Breast epithelium (tissue), 4 donors: ENCODE results near the gene VAMP2. TPM values are rescaled to one million over a fixed set of nuclear protein-coding genes. Genes with fewer than 3 reads are reported as not detected.
A peak's percentile ranks its signal among the peaks of the same experiment; 100 is the strongest.

Source experiments
- DNase-seq, 2 donors: peaks; one replicate each; pipeline ENCODE4 v3.0.0-alpha.2; 2019; ENCODE audit warnings: low spot score in 2 of 2
- H3K27ac ChIP-seq, 2 donors: fragments of 200-600 bp; sonication (generic) in 1 of 2; one replicate each; pipeline ENCODE4 v1.5.1; 2016 to 2019; ENCODE audit warnings: mild to moderate bottlenecking in 1 of 2
- H3K27me3 ChIP-seq, 2 donors: fragments of 200-600 bp; sonication (generic) in 1 of 2; one replicate each; pipeline versions ENCODE4 v1.5.1 to v1.6.0; 2017 to 2019; ENCODE audit warnings: control low read depth in 1 of 2, mild to moderate bottlenecking in 1 of 2
- H3K36me3 ChIP-seq: fragments of 200-600 bp; one replicate; pipeline ENCODE4 v1.5.1; 2019
- H3K4me1 ChIP-seq, 2 donors: fragments of 200-600 bp; sonication (generic); one replicate each; pipeline ENCODE4 v1.5.1; 2016 to 2019; ENCODE audit warnings: control low read depth in 1 of 2
- H3K4me3 ChIP-seq, 3 donors: fragments of 200-600 bp; sonication (generic); 1 replicate in 2 of 3; 2 replicates in 1 of 3; pipeline ENCODE4 v1.5.1; 2016 to 2019; ENCODE audit warnings: mild to moderate bottlenecking in 3 of 3, moderate library complexity in 2 of 3
- H3K9me3 ChIP-seq, 2 donors: fragments of 200-600 bp; sonication (generic) in 1 of 2; one replicate each; pipeline ENCODE4 v1.5.1; 2016 to 2019; ENCODE audit warnings: control low read depth in 1 of 2
- CTCF ChIP-seq, 3 donors: fragments of 450-650 bp; IDR thresholded peaks; one replicate each; pipeline ENCODE4 v1.5.1; 2016 to 2017; ENCODE audit warnings: antibody characterized with exemption in 3 of 3, mild to moderate bottlenecking in 3 of 3, moderate library complexity in 3 of 3
- POLR2A ChIP-seq: fragments of 450-650 bp; IDR thresholded peaks from one replicate; pipeline ENCODE4 v1.6.1; 2016; ENCODE audit warnings: antibody characterized with exemption, mild to moderate bottlenecking, moderate library complexity
- POLR2AphosphoS5 ChIP-seq, 3 donors: sonication (generic); formaldehyde crosslinking; IDR thresholded peaks; one replicate each; pipeline ENCODE4 v1.6.1; 2017; ENCODE audit warnings: antibody characterized with exemption in 3 of 3
- intact Hi-C: fragments of 100-400 bp; cut with DNase I; formaldehyde crosslinking; loops from one replicate; pipeline ENCODE4 v1.15.1; 2023; ENCODE audit warnings: low total_unique reads
- total RNA-seq, 3 donors: library from RNA; depleted of rRNA; stranded (reverse); fragments of >200 nt; gene quantifications; one replicate each; pipeline ENCODE4 v1.1.0, GENCODE V29; 2016

VAMP2 gene
- total RNA-seq, 3 donors from 2014 or later = 21.8 to 30.2 (median 28.1) TPM

- Histone ChIP-seq H3K27me3 (no peaks in the 10 kb centered on the region), H3K4me3 (no peak overlapping the region), H3K36me3 (no peaks in the 10 kb centered on the region), H3K4me1 (no peaks in the 10 kb centered on the region), H3K9me3 (no peaks in the 10 kb centered on the region), H3K27ac (no peak overlapping the region)
- intact Hi-C loops = no loop called here
- no peak for DNase-seq
- no peak for TF ChIP-seq POLR2A
- no peak for TF ChIP-seq POLR2AphosphoS5 (IDR thresholded peaks at IDR 0.05)
- no peak for TF ChIP-seq CTCF (IDR thresholded peaks at IDR 0.05)
Observed at GRCh38 chr17:8204761-8205555, 42.2 kb upstream of the VAMP2 start.

- peak overlapping the region; percentile 35 to 58 (median 38) for H3K4me3 ChIP-seq
- peak; percentile 74 to 85 for DNase-seq
- peaks cover 0 to 10% of the 10 kb centered on the region in 2 donors for H3K4me1 ChIP-seq
- no peaks in the 10 kb centered on the region for H3K36me3 ChIP-seq
- intact Hi-C loops = no loop called here
- H3K27ac ChIP-seq = peak overlapping the region; percentile 68 to 93
- H3K9me3 ChIP-seq = no peaks in the 10 kb centered on the region
- H3K27me3 ChIP-seq = no peaks in the 10 kb centered on the region
- TF ChIP-seq POLR2A = peak; percentile 67
- TF ChIP-seq CTCF (IDR thresholded peaks at IDR 0.05) = no peak
- TF ChIP-seq POLR2AphosphoS5 (IDR thresholded peaks at IDR 0.05) = peak in 2 of 3 donors; percentile 76 to 78
Observed at GRCh38 chr17:8192070-8192815, 29.5 kb upstream of the VAMP2 start.

GRCh38 chr17:8190506-8190905, 27.8 kb upstream of the VAMP2 start:
- TF ChIP-seq POLR2A (no peak), POLR2AphosphoS5 (IDR thresholded peaks at IDR 0.05) (no peak), CTCF (IDR thresholded peaks at IDR 0.05) (no peak)
- no peak for DNase-seq
- Histone ChIP-seq H3K36me3 (no peaks in the 10 kb centered on the region), H3K27ac (peak overlapping the region; percentile 94 to 96), H3K4me3 (peak overlapping the region; percentile 68 to 93 (median 91)), H3K27me3 (no peaks in the 10 kb centered on the region), H3K9me3 (no peaks in the 10 kb centered on the region), H3K4me1 (peaks cover 0 to 10% of the 10 kb centered on the region in 2 donors)
- intact Hi-C loops = no loop called here

- no peaks in the 10 kb centered on the region for H3K9me3 ChIP-seq
- DNase-seq = peak; percentile 95 to 98
- H3K27ac ChIP-seq = peak within 1 kb of the TSS; percentile 94 to 96
- intact Hi-C loops = loop anchor here (1.0 to 5.0 kb wide), 2 partner anchors 32 to 68 kb away; no protein-coding TSS in a partner anchor
- TF ChIP-seq CTCF (IDR thresholded peaks at IDR 0.05) (no peak), POLR2AphosphoS5 (IDR thresholded peaks at IDR 0.05) (peak; percentile 65 to 81 (median 70)), POLR2A (peak; percentile 59)
- H3K4me1 ChIP-seq = peaks cover 0 to 10% of the 10 kb centered on the region in 2 donors
- H3K36me3 ChIP-seq = no peaks in the 10 kb centered on the region
- H3K4me3 ChIP-seq = peak within 1 kb of the TSS; percentile 68 to 93 (median 91)
- no peaks in the 10 kb centered on the region for H3K27me3 ChIP-seq
Observed at GRCh38 chr17:8189711-8190477, 27.1 kb upstream of the VAMP2 start, which contains the start of gene BORCS6. TSS of gene BORCS6 (minus strand) at chr17:8190180. CDS start at chr17:8190140, 40 bp downstream.
